DND-41 (cell line): Measurements from ENCODE around the gene ARHGAP18.

Source experiments
- ATAC-seq: fragments of 200-7000 bp; cut with Tn5 transposase; 3 replicates; pipeline ENCODE4 v1.9.1; 2021; ENCODE audit warnings: low read depth; ENCODE audit not compliant: insufficient read depth
- DNase-seq: peaks from one replicate; pipeline ENCODE4 v3.0.0-alpha.2; 2020
- H2AFZ ChIP-seq: 2 replicates; pipeline ENCODE4 v1.6.0; 2012; ENCODE audit warnings: low read depth, low read length
- H3K27ac ChIP-seq: 2 replicates; pipeline ENCODE4 v1.5.1; 2012; ENCODE audit warnings: low read length, inconsistent platforms
- H3K27me3 ChIP-seq: fragments of 200-600 bp; sonication (generic); 2 replicates; pipeline ENCODE4 v1.6.0; 2012; ENCODE audit warnings: low read length, mild to moderate bottlenecking, inconsistent platforms; ENCODE audit not compliant: insufficient read depth, poor library complexity
- H3K36me3 ChIP-seq: 2 replicates; pipeline ENCODE4 v1.5.1; 2012; ENCODE audit warnings: low read length, inconsistent platforms; ENCODE audit not compliant: insufficient read depth
- H3K4me1 ChIP-seq: 2 replicates; pipeline ENCODE4 v1.5.1; 2012; ENCODE audit warnings: mild to moderate bottlenecking, low read length; ENCODE audit not compliant: insufficient read depth
- H3K4me2 ChIP-seq: 2 replicates; pipeline ENCODE4 v1.6.0; 2012; ENCODE audit warnings: mild to moderate bottlenecking, moderate library complexity, low read length, inconsistent platforms; ENCODE audit not compliant: insufficient read depth
- H3K4me3 ChIP-seq, 2 experiments: fragments of 200-600 bp in 1 of 2; shearing (Covaris generic) in 1 of 2; 2 replicates each; pipeline ENCODE4 v1.5.1; 2012 to 2016; ENCODE audit warnings: inconsistent platforms in 2 of 2, low read length in 2 of 2, mild to moderate bottlenecking in 2 of 2, low read depth in 1 of 2, moderate library complexity in 1 of 2
- H3K79me2 ChIP-seq: 2 replicates; pipeline ENCODE4 v1.6.0; 2012; ENCODE audit warnings: low read length, inconsistent platforms; ENCODE audit not compliant: insufficient read depth
- H3K9ac ChIP-seq: 2 replicates; pipeline ENCODE4 v1.6.0; 2012; ENCODE audit warnings: low read depth, mild to moderate bottlenecking, inconsistent platforms, low read length, moderate library complexity
- H3K9me3 ChIP-seq: 2 replicates; pipeline ENCODE4 v1.5.1; 2012; ENCODE audit warnings: low read length, moderate library complexity, mild to moderate bottlenecking, inconsistent platforms; ENCODE audit not compliant: insufficient read depth, severe bottlenecking
- H4K20me1 ChIP-seq: 2 replicates; pipeline ENCODE4 v1.6.0; 2012; ENCODE audit warnings: low read length; ENCODE audit not compliant: insufficient read depth
- EZH2 ChIP-seq: IDR thresholded peaks from 3 replicates; pipeline ENCODE4 v1.6.1; 2012; ENCODE audit warnings: borderline replicate concordance, low read depth, mild to moderate bottlenecking, moderate library complexity, low read length, inconsistent platforms; ENCODE audit not compliant: severe bottlenecking
- TF ChIP-seq, protein P1 (sequence below): IDR thresholded peaks from 2 replicates; pipeline ENCODE4 v1.5.1; 2012; ENCODE audit warnings: borderline replicate concordance, low read length, moderate library complexity, mild to moderate bottlenecking; ENCODE audit not compliant: poor library complexity, severe bottlenecking; ENCODE audit errors: extremely low read depth

The ARHGAP18 gene

DNA sequence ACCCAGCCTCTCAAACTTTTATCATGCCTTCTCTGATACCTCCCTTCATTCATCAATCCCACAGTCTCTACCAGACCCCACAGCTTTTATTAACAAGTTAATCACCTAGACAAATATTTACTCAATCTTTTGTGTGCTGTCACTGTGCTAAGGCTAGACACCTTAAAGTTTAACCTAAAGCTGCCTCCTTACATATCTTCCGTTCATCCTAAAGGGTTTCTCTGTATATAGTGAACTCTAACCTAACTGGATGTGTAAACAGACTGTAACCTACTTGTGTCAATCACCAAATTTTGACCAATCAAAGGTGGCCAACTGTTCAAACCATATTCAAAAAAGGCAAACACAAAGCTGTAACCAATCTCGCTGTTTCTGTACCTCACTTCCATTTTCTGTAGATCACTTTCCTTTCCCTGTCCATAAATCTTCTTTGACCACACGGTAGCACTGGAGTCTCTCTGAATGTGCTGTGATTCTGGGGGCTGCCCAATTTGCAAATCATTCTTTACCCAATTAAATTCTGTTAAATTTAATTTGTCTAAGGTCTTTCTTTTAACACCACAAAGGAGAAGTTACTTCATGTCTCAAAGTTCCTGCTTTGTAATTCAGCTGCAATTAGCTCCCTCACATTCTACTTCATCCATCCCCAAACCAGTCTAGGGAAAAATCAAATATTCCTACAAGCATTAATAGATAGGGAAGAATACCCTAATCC, 72.5 kb downstream of the ARHGAP18 start:
- Histone ChIP-seq H3K79me2 (no peaks in the 10 kb centered on the region), H2AFZ (no peak overlapping the region), H3K4me1 (no peaks in the 10 kb centered on the region), H3K27me3 (no peaks in the 10 kb centered on the region), H3K4me3 (no peak overlapping the region), H4K20me1 (no peaks in the 10 kb centered on the region), H3K36me3 (0 out of 2 replicates have a peak, but pooled peaks cover 3% of the 10 kb centered on the region), H3K9ac (no peak overlapping the region), H3K4me2 (no peak overlapping the region), H3K27ac (no peak overlapping the region), H3K9me3 (no peaks in the 10 kb centered on the region)
- no peak for ATAC-seq
- DNase-seq, result no peak
- TF ChIP-seq EZH2, result no peak
- TF ChIP-seq, protein P1, sequence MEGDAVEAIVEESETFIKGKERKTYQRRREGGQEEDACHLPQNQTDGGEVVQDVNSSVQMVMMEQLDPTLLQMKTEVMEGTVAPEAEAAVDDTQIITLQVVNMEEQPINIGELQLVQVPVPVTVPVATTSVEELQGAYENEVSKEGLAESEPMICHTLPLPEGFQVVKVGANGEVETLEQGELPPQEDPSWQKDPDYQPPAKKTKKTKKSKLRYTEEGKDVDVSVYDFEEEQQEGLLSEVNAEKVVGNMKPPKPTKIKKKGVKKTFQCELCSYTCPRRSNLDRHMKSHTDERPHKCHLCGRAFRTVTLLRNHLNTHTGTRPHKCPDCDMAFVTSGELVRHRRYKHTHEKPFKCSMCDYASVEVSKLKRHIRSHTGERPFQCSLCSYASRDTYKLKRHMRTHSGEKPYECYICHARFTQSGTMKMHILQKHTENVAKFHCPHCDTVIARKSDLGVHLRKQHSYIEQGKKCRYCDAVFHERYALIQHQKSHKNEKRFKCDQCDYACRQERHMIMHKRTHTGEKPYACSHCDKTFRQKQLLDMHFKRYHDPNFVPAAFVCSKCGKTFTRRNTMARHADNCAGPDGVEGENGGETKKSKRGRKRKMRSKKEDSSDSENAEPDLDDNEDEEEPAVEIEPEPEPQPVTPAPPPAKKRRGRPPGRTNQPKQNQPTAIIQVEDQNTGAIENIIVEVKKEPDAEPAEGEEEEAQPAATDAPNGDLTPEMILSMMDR, result no peak

DNA sequence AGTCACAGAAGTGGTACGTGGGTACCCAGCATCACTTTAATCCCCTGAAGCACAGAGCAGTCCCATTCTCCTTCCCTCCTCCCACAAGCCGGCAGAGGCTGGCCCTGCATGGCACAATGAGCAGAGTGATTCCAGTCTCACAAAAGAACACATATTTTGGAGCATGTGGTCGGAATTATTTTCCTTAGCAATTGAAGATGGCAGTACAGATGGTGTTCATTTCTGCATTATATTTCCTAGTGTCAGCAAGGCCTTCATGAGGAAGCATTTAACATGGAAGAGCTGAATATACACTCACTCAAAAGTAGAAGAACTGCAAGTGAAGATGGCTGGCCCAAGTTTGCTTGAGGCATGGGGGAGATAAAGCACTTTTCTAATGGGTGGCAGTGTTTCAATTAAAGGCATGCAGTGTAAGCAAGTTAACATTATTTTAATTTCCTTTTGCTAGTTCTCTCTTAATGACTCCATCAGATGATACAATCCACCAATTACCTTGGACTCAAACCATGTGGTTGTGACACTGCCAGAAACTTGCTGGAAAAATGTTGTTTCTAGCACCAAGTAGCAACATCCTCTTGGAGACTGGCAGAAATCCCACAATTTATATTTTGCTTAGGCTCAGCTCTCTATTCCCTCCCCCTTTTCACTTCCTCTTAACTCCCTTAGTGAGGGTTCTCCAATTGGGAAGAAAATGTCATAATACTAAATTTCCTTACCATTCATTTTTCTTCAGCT, 74.4 kb downstream of the ARHGAP18 start:
- no peak for ATAC-seq
- TF ChIP-seq EZH2, result no peak
- TF ChIP-seq, protein P1, result no peak
- Histone ChIP-seq H3K4me2 (no peak overlapping the region), H3K27ac (no peak overlapping the region), H3K4me3 (no peak overlapping the region), H3K9ac (no peak overlapping the region), H3K36me3 (0 out of 2 replicates have a peak, but pooled peaks cover 3% of the 10 kb centered on the region), H3K4me1 (no peaks in the 10 kb centered on the region), H4K20me1 (no peaks in the 10 kb centered on the region), H3K27me3 (no peaks in the 10 kb centered on the region), H3K9me3 (no peaks in the 10 kb centered on the region), H3K79me2 (no peaks in the 10 kb centered on the region), H2AFZ (no peak overlapping the region)
- DNase-seq, result no peak

DNA sequence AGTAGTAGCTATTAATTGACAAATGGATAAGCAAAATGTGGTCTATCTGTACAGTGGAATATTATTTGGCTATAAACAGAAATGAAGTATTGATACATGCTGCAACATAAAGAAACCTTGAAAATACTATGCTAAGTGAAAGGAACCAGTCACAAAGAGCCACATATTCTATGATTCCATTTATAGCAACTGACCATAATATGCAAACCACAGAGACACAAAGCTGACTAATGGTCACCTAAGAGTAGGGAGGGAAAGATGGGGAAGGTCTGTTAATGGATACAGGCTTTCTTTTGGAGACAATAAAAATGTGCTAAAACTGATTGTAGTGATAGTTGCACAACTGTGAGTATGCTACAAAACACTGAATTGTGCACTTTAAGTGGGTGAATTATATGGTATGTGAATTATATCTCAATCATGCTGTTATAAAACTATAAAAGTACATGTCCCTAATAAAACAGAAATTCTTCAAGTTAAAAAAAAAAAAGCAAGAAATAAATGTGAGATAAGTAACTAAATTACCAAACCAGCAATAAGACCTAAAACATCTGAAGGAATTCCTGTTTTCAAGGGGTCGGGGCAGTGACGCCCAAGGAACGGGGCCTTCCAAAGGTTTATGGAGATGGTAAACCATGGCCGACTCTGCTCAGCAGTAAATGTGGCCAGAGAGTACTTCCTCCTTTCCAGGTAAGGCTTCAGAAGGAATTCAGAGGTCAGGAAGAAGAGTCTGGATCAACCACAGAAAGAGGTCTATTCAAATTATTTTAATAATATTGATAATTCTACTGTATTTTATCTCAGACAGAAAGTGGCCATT, 75.4 kb downstream of the ARHGAP18 start:
- no peak overlapping the region for H3K9ac ChIP-seq
- no peaks in the 10 kb centered on the region for H3K27me3 ChIP-seq
- TF ChIP-seq, protein P1, result no peak
- no peak for TF ChIP-seq EZH2
- no peaks in the 10 kb centered on the region for H3K79me2 ChIP-seq
- H3K36me3 ChIP-seq, result 0 out of 2 replicates have a peak, but pooled peaks cover 3% of the 10 kb centered on the region
- no peak overlapping the region for H3K27ac ChIP-seq
- H3K4me2 ChIP-seq, result no peak overlapping the region
- no peak overlapping the region for H2AFZ ChIP-seq
- no peak overlapping the region for H3K4me3 ChIP-seq
- H4K20me1 ChIP-seq, result no peaks in the 10 kb centered on the region
- H3K9me3 ChIP-seq, result no peaks in the 10 kb centered on the region
- no peak for DNase-seq
- no peaks in the 10 kb centered on the region for H3K4me1 ChIP-seq
- no peak for ATAC-seq
